ENCODE data around the gene AFF2. TPM values are rescaled to one million over a fixed set of nuclear protein-coding genes. Genes with fewer than 3 reads are reported as not detected.

Gene AFF2
- total RNA-seq, 4 donors from 2014 or later = 0.43 to 7.9 (median 4.3) TPM

DNA sequence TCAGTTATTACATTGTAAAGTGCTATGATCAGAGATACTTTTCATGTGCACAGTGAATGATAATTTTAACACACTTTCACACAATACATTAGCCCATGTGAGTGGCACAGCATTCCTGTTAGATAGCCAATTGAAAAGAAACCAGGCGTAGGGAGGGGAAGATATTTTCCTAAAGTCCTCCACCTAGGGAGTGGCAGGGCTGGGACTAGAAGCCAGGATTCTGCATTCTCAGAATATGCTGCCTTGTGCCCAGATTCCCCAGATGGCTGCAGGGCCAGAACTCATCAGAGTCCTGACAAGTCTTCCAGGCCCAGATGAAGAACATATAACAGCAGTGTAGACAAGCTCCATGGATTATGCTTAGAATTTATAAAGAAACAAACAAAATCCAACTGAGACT is 350.2 kb downstream of the AFF2 start:
- no peaks in the 10 kb centered on the region for H3K36me3 ChIP-seq
- no peaks in the 10 kb centered on the region for H3K27me3 ChIP-seq
- no peak for TF ChIP-seq POLR2A (IDR thresholded peaks at IDR 0.05)
- TF ChIP-seq, protein P1, sequence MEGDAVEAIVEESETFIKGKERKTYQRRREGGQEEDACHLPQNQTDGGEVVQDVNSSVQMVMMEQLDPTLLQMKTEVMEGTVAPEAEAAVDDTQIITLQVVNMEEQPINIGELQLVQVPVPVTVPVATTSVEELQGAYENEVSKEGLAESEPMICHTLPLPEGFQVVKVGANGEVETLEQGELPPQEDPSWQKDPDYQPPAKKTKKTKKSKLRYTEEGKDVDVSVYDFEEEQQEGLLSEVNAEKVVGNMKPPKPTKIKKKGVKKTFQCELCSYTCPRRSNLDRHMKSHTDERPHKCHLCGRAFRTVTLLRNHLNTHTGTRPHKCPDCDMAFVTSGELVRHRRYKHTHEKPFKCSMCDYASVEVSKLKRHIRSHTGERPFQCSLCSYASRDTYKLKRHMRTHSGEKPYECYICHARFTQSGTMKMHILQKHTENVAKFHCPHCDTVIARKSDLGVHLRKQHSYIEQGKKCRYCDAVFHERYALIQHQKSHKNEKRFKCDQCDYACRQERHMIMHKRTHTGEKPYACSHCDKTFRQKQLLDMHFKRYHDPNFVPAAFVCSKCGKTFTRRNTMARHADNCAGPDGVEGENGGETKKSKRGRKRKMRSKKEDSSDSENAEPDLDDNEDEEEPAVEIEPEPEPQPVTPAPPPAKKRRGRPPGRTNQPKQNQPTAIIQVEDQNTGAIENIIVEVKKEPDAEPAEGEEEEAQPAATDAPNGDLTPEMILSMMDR (IDR thresholded peaks at IDR 0.05) = no peak
- no peaks in the 10 kb centered on the region for H3K4me1 ChIP-seq
- H3K9me3 ChIP-seq = no peaks in the 10 kb centered on the region
- intact Hi-C loops (cut with DNase I; ENCODE audit: low total_unique reads) = no loop called here
- no peak overlapping the region for H3K4me3 ChIP-seq
- no peak for DNase-seq
- no peak overlapping the region for H3K27ac ChIP-seq

GRCh38 chrX:148854306-148854705 is 353.9 kb downstream of the AFF2 start:
- DNase-seq = no peak
- Histone ChIP-seq H3K27me3 (no peaks in the 10 kb centered on the region), H3K4me3 (no peak overlapping the region), H3K9me3 (no peaks in the 10 kb centered on the region), H3K27ac (no peak overlapping the region), H3K36me3 (no peaks in the 10 kb centered on the region), H3K4me1 (no peaks in the 10 kb centered on the region)
- TF ChIP-seq, protein P1 (IDR thresholded peaks at IDR 0.05) = no peak
- TF ChIP-seq POLR2A (IDR thresholded peaks at IDR 0.05) = no peak
- intact Hi-C loops (cut with DNase I; ENCODE audit: low total_unique reads) = no loop called here

GRCh38 chrX:148856505-148856904 is 356.1 kb downstream of the AFF2 start:
- Histone ChIP-seq H3K27ac (no peak overlapping the region), H3K36me3 (no peaks in the 10 kb centered on the region), H3K9me3 (no peaks in the 10 kb centered on the region), H3K4me3 (no peak overlapping the region), H3K4me1 (no peaks in the 10 kb centered on the region), H3K27me3 (peaks cover 0 to 6% of the 10 kb centered on the region in 2 donors)
- TF ChIP-seq POLR2A (IDR thresholded peaks at IDR 0.05) = no peak
- TF ChIP-seq, protein P1 (IDR thresholded peaks at IDR 0.05) = no peak
- DNase-seq = no peak
- intact Hi-C loops (cut with DNase I; ENCODE audit: low total_unique reads) = no loop called here

DNA sequence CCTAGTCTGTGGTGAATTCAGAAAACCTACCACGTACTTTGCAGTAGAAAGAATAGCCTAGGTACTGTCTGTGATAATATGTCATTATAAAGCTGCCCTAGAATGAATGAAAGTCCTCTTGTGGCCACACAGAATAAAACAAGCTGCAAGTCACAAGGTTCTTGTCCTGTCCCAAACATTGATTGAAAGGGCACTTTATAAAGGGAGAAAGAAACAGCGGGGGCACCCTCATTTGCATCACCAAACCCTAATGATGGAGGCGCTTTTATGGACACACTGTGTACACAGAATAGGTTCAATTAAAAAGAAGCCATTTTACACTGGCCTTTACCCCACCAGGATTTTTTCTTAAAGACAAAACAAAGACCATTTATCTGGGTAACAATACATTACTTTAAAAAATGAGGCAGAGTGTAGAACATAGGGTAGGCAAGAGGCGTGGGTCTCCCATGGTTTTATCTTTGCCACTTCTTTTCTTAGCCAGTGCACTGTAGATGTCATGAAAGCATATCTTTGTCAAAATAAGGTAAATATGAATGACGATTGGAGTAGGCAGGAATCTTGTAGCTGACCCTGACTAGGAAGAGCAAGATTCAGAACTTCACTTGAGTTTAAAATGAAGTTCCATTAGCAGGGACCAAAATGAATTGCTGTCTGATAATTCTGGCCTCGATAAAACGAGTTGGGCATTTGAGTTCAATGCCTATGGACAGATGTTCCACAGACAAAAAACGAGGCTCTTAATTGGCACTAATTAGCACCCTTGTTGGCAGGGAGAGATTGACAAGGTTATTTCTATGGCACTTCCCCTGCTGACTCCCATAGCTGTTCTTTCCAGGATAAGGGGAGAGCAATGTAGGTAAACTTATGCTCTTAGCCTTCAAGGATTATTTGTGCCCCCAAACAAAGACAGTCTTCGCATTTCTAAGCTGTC is 365.1 kb downstream of the AFF2 start:
- no peak for TF ChIP-seq POLR2A (IDR thresholded peaks at IDR 0.05)
- TF ChIP-seq, protein P1 (IDR thresholded peaks at IDR 0.05) = no peak
- Histone ChIP-seq H3K27ac (no peak overlapping the region), H3K27me3 (no peaks in the 10 kb centered on the region), H3K4me3 (no peak overlapping the region), H3K36me3 (no peaks in the 10 kb centered on the region), H3K4me1 (no peaks in the 10 kb centered on the region), H3K9me3 (no peaks in the 10 kb centered on the region)
- intact Hi-C loops (cut with DNase I; ENCODE audit: low total_unique reads) = no loop called here
- no peak for DNase-seq

GRCh38 chrX:148867596-148867995 is 367.2 kb downstream of the AFF2 start:
- no peak overlapping the region for H3K4me3 ChIP-seq
- intact Hi-C loops (cut with DNase I; ENCODE audit: low total_unique reads) = no loop called here
- no peak for DNase-seq
- H3K27ac ChIP-seq = no peak overlapping the region
- TF ChIP-seq, protein P1 (IDR thresholded peaks at IDR 0.05) = no peak
- no peak for TF ChIP-seq POLR2A (IDR thresholded peaks at IDR 0.05)
- H3K9me3 ChIP-seq = no peaks in the 10 kb centered on the region
- H3K36me3 ChIP-seq = no peaks in the 10 kb centered on the region
- H3K27me3 ChIP-seq = no peaks in the 10 kb centered on the region
- H3K4me1 ChIP-seq = no peaks in the 10 kb centered on the region

Measured in uterus (tissue), 4 donors.